OCI-LY7 (cell line): Measurements from ENCODE around the gene HABP2.

Experiments used
- EZH2phosphoT487 ChIP-seq: fragments of 200-600 bp; sonication (generic); IDR thresholded peaks from 2 replicates; pipeline ENCODE4 v1.6.1; 2018; ENCODE audit warnings: low read depth, borderline replicate concordance, mild to moderate bottlenecking, mixed run types, antibody characterized with exemption, low read length, moderate library complexity, mixed read lengths
- TF ChIP-seq, protein P1 (sequence below): fragments of 200-600 bp; sonication (generic); conservative IDR thresholded peaks from 2 replicates; pipeline ENCODE4 v1.5.1; 2014; ENCODE audit warnings: mild to moderate bottlenecking, antibody characterized with exemption, low read length, moderate library complexity, mixed read lengths

DNA sequence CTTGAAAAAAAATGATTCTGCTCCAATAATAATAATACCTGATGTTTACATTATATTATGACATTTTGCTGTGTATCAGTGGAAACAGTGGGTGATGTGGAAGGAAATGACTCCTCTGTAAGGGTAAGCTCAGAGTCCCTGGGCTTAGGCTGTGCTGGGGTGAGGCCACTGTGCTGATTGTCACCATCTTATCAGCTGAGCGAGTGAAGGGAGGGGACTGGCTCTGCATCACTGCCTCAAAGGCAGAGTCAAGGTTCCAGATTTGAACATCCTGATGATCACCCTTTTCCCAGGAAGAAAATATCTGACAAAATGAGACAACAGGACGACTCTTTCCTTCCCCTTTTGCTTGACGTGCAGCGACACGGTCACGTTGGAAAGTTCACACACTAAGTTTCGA lies 24.0 kb upstream of the HABP2 start:
- TF ChIP-seq, protein P1, sequence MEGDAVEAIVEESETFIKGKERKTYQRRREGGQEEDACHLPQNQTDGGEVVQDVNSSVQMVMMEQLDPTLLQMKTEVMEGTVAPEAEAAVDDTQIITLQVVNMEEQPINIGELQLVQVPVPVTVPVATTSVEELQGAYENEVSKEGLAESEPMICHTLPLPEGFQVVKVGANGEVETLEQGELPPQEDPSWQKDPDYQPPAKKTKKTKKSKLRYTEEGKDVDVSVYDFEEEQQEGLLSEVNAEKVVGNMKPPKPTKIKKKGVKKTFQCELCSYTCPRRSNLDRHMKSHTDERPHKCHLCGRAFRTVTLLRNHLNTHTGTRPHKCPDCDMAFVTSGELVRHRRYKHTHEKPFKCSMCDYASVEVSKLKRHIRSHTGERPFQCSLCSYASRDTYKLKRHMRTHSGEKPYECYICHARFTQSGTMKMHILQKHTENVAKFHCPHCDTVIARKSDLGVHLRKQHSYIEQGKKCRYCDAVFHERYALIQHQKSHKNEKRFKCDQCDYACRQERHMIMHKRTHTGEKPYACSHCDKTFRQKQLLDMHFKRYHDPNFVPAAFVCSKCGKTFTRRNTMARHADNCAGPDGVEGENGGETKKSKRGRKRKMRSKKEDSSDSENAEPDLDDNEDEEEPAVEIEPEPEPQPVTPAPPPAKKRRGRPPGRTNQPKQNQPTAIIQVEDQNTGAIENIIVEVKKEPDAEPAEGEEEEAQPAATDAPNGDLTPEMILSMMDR = no peak
- TF ChIP-seq EZH2phosphoT487 = no peak
